Hepatocyte (in vitro differentiated cells): Measurements from ENCODE around the gene MT1M.
"Not testable (repeated sequence)": the region's sequence is repeated elsewhere in the genome, so short reads cannot be mapped to it uniquely, and the experiment has no call there.

Experiments used
- EZH2 ChIP-seq: fragments of 200-600 bp; sonication (generic); IDR thresholded peaks from 2 replicates; pipeline ENCODE4 v1.6.1; 2016; ENCODE audit warnings: antibody characterized with exemption, mild to moderate bottlenecking, borderline replicate concordance
- EZH2phosphoT487 ChIP-seq: fragments of 200-600 bp; sonication (generic); IDR thresholded peaks from one replicate; pipeline ENCODE4 v1.6.1; 2018; ENCODE audit warnings: antibody characterized with exemption, mild to moderate bottlenecking, low read depth, moderate library complexity; ENCODE audit not compliant: unreplicated experiment, severe bottlenecking
- TF ChIP-seq, protein P1 (sequence below): fragments of 200-600 bp; sonication (generic); IDR thresholded peaks from 2 replicates; pipeline ENCODE4 v1.5.1; 2016; ENCODE audit warnings: antibody characterized with exemption, mild to moderate bottlenecking; ENCODE audit not compliant: poor library complexity

DNA sequence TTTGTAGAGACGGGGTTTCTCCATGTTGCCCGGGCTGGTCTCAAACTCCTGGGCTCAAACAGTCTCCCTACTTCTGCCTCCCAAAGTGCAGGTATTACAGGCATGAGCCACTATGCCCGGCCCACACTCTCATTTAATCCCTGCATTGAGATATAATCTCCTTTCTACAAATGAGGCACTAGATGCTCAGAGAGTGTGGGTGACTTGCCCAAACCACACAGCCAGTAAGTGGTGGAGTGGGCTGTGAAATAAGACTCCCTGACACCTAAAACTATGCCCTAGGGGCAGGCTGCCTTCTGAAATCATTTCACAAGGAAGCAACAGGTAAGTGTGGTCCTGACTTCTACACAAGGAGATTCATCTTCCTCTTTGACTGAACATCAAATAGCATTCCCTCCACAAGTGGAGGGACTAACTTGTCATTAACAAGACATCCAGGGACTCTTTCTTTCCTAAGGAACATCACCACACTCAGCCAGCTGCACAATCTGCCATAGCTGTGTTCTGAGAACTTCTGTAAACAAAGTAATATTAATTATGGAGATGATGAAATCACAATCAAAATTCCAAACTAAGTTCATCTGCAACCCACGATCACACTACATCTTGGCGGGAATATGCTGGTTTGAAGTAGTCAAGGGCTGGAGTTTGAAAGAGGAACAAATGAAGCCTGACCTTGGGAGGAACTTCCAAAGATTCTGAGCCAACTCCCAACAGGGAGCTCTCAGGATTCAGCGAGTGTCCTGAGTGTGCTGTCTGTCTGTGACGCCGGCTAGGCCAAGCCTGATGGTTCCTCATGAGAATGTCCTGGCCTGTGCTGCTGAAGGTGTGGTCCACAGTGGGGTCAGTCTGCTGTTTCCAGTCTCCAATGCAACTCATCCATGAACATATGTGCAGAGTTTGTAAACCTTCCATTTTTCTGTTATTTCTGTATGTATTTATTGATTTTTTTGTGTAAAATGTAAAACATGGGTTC, 33.1 kb downstream of the MT1M start:
- TF ChIP-seq, protein P1, sequence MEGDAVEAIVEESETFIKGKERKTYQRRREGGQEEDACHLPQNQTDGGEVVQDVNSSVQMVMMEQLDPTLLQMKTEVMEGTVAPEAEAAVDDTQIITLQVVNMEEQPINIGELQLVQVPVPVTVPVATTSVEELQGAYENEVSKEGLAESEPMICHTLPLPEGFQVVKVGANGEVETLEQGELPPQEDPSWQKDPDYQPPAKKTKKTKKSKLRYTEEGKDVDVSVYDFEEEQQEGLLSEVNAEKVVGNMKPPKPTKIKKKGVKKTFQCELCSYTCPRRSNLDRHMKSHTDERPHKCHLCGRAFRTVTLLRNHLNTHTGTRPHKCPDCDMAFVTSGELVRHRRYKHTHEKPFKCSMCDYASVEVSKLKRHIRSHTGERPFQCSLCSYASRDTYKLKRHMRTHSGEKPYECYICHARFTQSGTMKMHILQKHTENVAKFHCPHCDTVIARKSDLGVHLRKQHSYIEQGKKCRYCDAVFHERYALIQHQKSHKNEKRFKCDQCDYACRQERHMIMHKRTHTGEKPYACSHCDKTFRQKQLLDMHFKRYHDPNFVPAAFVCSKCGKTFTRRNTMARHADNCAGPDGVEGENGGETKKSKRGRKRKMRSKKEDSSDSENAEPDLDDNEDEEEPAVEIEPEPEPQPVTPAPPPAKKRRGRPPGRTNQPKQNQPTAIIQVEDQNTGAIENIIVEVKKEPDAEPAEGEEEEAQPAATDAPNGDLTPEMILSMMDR: not testable (repeated sequence)
- TF ChIP-seq EZH2, EZH2phosphoT487: not testable (repeated sequence)
